GM19324 (cell line): ENCODE results near the gene BMP2.

ENCODE experiments used
- ATAC-seq: cut with Tn5 transposase; IDR thresholded peaks from one replicate; pipeline ENCODE4 v1.9.1; 2021; ENCODE audit warnings: mild to moderate bottlenecking, moderate library complexity; ENCODE audit not compliant: unreplicated experiment, low FRiP score

BMP2 gene

DNA sequence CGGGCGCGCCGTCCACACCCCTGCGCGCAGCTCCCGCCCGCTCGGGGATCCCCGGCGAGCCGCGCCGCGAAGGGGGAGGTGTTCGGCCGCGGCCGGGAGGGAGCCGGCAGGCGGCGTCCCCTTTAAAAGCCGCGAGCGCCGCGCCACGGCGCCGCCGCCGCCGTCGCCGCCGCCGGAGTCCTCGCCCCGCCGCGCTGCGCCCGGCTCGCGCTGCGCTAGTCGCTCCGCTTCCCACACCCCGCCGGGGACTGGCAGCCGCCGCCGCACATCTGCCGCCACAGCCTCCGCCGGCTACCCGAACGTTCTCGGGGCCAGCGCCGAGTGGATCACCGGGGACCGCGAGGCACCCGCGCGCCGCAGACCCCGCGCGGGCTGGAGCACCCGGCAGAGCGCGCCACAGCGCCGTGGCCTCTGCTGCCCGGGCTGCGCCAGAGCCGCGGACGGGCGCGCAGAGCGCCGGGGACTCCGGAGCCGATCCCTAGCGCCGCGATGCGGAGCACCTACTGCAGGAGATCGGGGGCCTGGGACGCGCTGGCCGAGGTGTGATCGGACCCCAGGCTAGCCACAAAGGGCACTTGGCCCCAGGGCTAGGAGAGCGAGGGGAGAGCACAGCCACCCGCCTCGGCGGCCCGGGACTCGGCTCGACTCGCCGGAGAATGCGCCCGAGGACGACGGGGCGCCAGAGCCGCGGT, at the start of gene BMP2:
Gene BMP2 (plus strand): TSS at position 151 of the 692 bp plus-strand sequence. CDS start 2,441 bp downstream, outside the sequence.
- peak; percentile 84 for ATAC-seq

DNA sequence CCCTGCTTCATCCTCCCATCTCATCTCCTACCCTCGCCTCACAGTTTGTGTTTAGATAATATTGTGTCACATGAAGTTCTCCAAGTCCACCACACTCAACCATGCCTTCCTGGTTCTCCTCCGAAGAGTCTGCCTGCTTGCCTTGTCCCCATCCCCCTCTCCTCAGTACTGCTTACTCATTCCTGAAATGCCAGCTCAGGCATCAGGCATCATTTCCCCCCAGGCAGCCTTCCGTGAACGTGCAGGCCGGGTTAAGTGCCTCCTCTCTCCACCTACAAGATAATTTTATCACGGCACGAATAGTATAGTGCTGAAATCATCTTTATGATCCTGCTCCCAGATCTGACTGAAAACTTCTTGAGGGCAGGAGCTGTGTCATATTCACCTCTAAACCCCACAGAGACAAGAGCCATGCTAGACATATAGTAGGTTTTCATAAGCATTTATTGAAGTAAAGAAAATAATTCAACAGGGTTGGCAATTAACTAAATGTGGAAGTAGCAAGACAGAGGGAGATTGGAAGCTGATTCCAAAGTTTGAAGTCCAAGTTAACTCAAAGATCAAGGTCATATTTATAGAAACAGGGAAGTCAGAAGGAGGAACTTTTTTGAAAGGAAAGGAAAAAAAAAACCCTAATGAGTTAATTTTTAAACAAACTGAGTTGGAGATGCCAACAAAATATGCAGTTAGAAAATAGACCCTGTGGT, 48.7 kb upstream of the BMP2 start:
- ATAC-seq, result no peak

DNA sequence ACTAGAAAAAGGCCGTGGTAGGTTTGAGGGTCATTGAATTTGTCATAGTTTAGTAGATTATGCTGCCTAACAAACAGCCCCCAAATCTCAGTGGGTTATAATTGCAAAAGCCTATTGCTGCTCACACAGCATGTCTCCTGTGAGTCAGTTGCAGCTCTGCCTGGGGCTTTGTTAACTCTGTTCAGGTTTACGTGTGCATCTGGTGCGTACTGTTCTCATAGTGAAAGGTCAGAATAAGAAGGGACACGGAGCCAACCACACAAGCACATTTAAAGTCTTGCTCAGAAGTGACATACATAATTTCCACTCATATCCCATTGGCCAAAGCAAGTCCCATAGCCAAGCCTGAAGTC, 48.1 kb upstream of the BMP2 start:
- no peak for ATAC-seq

DNA sequence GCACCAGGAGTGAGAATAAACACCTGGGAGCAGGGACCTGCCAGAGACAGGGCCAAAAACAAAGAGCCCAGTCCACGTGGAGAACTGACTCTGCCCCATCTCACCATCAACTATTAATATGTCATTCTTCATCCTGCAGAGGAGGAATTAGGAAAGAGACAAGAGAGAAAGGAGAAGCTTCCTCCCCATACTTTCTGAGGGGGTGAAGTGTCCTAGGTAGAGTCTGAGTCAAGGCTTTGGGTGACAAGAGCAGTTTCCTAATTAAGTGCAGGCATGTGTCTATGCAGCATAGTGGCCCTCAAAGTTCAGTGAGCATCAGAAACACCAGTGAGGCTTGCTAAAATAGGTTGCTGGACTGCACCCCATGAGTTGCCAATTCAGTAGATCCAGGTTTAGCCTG, 40.7 kb upstream of the BMP2 start:
- no peak for ATAC-seq

DNA sequence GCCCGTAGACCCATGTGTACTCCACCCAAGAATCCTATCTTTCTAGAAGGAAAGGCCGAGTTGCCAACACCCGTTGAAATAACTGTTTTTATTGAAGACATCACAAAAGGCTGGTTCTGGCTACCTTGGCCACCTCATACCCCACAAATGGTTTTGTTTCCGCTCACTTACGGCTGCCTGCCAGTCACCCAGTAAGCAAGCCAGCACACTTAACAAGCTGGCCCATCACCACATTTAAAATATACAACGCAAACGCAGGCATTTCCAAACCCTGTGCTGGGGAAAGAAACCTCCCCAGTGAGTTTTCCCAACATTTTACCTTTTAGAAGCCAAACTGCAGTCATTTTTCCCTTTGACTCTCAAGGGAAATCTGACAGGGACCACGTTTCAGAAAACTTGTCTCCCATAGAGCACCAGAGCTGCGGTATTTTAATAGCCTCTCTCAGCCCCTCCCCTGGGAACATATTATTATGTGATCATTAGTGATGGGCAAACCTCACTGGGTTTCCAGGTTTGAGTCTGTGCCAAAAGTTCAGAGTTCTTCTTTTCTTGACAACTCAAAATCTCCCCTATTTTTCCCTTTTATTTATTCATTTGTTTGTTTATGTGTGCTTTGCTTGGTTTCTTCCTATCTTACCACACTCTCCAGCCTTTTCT, 36.7 kb upstream of the BMP2 start:
- no peak for ATAC-seq

DNA sequence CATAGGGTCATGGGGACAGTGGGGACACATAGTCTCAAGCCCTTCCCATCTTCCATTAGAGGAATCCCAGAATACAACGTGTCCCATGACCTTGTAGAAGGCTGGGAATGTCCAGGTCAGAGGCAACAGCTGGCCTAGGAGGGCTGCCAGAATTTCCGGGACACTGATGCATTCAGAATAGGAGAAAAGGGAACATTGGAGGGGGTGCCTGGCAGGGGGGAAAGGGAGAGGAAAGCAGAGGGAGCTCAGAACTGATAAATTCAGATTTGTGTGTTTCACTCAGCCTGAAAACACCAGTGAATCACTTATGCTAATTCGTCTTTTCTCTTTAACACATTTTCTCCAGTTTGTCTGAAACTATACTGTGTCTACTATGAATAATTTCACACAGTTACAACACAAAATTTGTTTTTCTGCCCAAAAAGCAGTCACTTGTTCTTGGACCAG, 35.5 kb upstream of the BMP2 start:
- ATAC-seq, result no peak

DNA sequence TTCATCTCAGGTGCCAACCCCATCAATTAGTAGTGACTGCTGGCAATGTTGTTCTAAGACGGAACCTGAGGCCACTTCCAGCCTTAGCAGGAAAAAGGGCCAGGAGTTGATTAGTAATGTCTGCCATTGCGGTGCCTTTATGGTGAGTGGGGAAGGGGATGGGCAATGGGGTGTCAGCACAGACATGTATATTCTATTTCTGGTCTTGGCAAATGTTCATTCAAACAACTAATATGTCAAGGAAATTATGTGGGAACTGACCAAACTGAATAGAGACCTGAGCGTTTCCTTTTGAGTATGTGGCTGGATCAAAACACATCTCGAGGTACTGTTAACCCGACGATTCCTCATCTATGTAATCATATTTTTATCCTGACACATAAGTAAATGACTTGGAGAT, 34.6 kb upstream of the BMP2 start:
- no peak for ATAC-seq

DNA sequence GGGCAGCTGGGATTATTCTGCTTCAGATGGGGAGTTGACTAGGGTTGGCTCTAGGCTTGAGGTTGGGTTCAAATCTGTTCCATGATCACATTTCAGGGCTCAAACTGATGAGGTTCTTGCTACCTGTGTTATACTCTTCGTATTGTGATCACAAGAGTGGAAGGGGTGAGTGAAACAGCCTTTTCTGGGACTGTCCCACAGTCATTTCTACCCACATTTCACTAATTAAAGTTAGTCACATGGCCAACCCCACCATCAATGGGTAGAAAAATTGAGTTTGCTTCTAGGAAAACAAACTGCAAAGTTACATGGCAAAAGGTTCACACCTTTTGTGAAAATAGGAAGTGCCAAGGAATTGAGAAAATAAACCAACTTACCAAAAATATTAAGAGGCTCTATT, 33.5 kb upstream of the BMP2 start:
- no peak for ATAC-seq

DNA sequence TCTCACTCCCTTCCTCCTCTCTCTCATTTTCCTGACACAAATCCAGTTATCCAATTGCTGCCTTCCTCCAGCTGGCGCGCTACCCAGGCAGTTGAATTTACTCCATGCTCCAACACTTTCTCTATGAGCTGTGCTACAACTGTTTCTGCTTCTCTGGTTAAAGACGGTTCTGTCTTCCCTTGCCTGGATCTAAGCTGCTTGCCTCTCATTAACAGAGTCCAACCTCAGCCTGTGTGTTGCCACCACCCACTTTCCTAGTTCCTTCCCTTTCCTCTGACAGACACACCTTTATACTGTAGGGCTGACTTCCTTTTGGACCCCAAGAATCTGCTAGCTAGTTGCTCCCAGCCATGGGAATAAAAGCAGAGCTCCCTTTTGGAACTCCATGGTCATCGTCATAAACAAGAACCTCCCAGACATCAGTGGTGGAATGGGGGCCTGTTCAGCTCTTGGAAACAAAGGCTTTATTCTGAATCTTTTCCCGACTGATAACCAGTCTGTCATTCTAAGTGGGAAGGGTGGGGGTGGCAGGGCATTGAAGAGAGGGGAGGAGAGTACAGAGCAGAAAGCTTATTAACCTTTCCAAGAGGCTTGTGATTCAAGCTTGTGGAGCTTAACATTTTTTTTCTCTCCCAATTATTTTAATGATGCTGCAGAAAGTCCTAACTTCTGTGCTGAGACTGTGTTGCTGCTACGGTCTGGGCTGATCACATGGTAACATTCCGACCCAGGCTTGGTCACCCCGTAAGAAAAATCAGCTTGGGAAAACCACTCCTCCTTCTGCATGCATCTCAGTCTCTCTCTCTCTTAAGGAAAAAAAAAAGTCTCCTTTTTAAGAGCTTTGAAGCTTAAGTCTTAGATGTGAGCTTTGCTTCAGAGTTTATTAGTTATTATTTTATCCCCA, 31.3 kb upstream of the BMP2 start:
- ATAC-seq, result no peak

DNA sequence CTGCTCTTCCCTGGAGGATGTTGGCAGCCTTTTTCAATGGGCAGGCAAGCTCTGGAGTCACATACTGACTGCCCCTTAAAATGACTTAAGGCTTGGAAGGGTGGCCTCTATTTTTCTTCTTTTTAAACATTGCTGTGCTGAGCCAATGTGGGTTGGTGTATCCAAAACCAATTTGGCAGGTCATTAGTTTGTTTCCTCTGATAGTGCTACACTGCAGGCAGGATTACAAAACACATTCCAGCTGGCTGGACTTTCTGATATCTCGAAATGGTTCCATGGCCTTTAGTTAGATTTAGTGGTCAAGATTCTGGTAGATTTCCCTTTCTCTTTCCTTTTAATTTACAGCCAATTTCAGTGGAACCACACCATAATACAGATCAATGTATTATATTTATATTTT, 28.1 kb upstream of the BMP2 start:
- no peak for ATAC-seq

DNA sequence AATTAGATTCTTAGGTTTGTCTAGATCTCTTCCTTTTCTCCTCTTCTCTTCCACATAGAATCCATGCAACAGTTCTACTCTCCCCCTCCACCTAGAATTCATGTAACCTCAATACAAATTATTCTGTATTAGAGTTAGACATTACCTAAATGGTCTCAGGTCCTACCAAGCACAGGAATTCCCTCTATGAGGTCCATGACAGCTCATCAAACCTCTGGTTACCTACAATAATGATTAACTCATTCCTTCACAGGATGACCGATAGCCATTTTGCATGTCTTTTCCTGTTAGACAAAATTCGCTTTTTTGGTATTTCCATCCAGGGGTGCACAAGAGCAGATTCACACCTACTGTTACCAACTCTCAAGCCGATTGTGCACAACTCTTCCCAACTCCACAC, 27.4 kb upstream of the BMP2 start:
- no peak for ATAC-seq

DNA sequence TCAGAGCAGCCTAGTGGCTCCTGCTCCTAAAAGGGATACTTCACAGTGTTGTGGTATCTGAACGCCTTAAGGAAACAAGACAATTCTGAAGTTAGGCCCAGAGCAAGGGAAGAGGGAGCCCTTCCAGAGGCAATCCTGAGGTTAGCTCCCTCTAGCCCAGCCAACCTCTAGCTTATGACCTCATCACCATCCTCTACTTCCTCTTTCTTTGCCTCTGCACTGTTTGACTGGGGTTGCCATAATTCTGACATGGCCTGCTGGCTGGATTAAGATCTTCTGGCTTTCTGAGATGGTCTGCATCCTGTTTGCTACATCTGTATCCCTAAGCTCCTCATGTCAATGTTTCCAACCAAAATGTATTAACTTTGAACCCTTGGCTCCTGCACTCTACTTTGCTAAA, 23.3 kb upstream of the BMP2 start:
- ATAC-seq, result no peak

DNA sequence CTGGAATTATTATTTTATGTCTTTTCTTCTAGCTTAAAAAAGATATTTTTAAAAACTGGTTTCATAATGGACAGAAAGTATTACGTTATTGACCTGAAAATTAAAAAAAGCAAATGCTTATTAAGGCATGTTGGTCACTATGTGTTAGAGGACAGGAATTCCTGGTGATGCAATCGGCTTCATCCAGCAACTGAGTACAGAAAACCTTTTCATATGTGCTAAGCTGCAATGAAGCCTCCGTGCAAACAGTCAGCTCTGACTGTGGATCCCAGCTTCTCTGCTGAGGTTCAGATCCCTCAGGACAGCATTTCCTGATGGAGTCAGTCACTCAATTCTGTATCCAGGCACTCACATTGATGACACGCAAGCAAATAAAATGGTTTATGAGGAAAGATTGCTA, 22.7 kb upstream of the BMP2 start:
- ATAC-seq, result no peak

DNA sequence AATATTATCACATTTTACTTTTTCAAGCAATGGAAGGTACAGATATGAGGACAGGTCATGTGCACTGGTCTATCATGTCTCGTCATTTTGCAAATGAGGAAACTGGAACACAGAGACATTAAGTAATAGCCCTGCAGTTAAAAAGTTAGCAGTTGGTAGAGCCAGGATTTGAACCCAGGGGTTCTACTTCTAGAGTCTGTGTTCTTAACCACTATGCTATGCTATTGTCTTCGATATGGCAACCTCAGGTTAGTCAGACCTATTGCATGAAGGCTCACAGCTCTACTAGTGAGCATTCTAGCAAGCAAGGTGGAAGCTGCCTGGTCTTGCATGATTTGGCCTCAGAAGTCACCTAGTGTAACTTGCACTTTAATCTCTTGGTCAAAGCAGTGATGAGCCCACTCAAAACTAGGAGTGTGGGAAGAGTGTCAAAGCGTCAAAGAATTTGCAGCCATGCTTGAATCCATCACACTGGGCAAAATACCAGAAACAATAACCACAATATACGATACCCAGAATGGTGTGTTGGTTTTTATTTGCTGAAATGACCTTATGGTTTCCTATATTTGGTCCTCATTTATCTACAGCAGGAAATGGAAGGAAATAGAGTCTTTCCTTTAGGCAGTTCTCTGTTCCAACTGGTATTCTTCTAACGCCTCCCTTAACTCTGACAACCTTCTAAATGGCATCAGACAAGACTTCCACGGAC, 20.4 kb upstream of the BMP2 start:
- no peak for ATAC-seq

DNA sequence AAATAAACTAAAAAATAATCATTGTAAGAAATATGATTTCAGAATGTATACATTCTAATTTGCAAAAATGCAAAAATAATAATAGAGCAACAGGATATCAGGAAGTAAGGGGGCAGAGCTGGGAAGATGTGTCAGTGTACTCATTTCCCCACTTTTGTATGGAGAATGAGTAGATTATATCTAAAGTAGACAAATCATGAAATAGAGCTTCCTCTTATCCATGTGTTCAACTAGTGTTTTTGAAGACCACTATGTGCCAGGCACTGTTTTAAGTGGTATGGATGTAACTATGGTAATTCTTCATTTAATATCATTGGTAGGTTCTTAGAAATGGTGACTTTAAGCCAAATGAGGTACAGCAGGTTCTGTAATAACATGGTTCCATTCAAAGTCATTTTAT, 17.0 kb upstream of the BMP2 start:
- ATAC-seq, result no peak

DNA sequence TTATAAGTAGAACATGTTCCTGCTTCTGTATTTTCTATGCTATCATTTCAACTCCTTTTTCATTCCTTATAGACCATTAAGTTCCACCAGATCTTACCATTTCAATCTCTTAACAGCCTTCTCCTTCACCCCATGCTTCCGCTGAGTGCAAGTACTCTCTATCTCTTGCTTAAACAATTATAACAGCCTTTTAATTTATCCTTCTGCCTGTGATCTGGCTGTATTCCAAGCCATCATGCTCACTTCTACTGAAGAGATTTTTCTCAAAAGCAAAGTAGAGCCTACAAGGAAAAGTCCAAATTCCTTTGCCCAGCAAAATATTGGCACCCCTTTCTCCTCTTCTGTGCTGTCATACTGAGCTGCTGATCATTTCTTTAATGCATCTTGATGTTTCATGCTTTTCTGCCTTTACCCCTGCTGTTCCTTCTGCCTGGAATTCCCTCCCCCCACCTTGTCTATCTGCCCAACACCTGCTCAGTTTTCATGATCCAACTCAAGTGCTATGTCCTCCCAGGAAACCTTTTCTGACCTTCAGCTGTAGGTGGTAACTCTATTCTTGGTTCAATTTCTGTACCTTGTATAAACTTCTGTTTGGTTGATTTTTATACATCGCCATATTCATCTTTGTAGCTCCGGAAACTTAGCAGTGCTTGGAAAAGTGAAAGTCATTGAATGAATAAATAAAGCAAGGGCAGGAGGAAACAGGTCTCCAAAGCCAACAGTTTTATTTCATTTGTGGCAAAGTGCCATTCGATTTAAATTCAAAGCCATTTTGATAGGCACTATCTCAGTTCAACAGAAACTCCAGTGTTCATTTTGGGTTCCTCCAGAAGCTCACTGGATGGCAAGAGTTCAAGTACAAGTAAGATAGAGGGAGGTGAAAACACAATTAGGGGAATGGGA, 10.5 kb upstream of the BMP2 start:
- no peak for ATAC-seq

DNA sequence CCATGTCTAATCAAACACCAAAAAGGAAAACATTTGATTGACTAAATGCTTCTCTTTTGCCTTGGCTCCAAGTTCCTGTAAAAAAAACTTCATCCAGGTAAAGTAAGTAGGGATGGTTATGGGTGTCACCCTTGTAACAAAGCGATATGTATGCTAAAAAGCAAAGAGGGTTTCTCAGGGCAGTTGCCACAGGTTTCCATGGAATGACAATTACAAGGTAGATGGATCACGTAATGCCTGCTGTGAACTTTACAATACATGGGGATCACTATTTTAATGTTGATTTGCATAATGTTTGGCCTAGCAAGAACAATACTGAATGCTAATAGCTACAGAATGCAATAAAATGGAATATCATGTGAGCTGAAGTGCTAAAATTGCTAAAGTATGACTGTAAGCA, 2.9 kb upstream of the BMP2 start:
- no peak for ATAC-seq

DNA sequence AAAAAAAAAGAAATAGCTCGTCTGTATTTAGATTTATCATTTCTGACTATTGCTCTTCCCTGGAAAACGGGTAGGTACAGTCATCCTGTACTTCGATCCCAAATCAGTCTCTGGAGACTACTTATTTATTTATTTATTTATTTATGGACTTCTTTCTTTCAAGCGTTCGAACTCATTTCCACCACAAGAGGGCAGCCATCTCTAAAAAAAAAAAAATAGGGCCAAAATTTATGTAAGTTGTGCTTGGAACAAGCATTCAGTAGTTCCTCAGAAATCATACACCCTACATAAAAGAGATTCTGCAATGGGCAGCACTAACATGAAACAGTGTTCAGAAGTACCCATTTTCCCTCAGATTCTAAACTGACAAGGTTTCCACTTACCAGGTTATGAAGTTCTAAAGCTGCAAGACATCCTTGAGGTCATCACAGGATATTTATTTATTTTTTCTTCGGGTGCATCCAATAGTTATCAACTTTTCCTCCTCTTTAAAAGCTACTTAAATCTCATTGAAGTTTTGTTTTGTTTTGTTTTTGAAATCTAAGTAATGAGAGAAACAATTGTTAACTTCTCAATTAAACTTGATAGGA, 1.9 kb upstream of the BMP2 start:
- ATAC-seq, result no peak

DNA sequence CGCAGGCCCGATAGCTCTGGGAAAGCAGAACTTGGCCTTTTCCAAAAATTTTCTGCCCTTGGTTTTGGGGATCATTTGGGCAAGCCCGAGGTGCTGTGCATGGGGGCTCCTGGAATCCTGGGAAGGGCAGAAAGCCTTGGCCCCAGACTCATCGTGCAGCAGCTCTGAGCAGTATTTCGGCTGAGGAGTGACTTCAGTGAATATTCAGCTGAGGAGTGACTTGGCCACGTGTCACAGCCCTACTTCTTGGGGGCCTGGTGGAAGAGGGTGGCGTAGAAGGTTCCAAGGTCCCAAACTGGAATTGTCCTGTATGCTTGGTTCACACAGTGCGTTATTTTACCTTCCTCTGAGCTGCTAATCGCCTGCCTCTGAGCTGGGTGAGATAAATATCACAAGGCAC, 1.1 kb upstream of the BMP2 start:
- no peak for ATAC-seq
